Brain microvascular endothelial cell (primary cell): Measurements from ENCODE around the gene KIRREL3.

Experiments
- DNase-seq: peaks from one replicate; pipeline ENCODE4 v3.0.0-alpha.2; 2020
- H3K27ac ChIP-seq: fragments of 250-450 bp; sonication (Bioruptor Pico); 2 replicates; pipeline ENCODE4 v1.5.1; 2020; ENCODE audit warnings: mild to moderate bottlenecking, moderate library complexity
- H3K27me3 ChIP-seq: fragments of 250-450 bp; sonication (Bioruptor Pico); replicated peaks from 2 replicates; pipeline ENCODE4 v1.5.1; 2020; ENCODE audit warnings: mild to moderate bottlenecking
- H3K36me3 ChIP-seq: fragments of 250-450 bp; sonication (Bioruptor Pico); replicated peaks from 2 replicates; pipeline ENCODE4 v1.5.1; 2020; ENCODE audit warnings: mild to moderate bottlenecking
- H3K4me3 ChIP-seq: 2 replicates; pipeline ENCODE4 v1.5.1; 2011; ENCODE audit warnings: low read depth, mild to moderate bottlenecking, control low read depth, low read length, moderate library complexity
- CTCF ChIP-seq: IDR thresholded peaks from 2 replicates; pipeline ENCODE4 v1.5.1; 2011; ENCODE audit warnings: low read depth, mild to moderate bottlenecking, moderate library complexity, low read length, control low read depth, inconsistent platforms; ENCODE audit errors: missing control alignments
- in situ Hi-C: cut with HindIII; loops from 2 replicates; pipeline ENCODE4 v1.10.0; 2017; ENCODE audit warnings: low sequenced_read_pairs, low pct_ligation_motif_present

Gene KIRREL3

GRCh38 chr11:126716456-126717083 lies 284.0 kb downstream of the KIRREL3 start:
- no peaks in the 10 kb centered on the region for H3K36me3 ChIP-seq
- peak; percentile 36 for DNase-seq
- no peak overlapping the region for H3K4me3 ChIP-seq
- no peaks in the 10 kb centered on the region for H3K27me3 ChIP-seq
- in situ Hi-C loops = no loop called here
- TF ChIP-seq CTCF = peak; percentile 79
- no peak overlapping the region for H3K27ac ChIP-seq

GRCh38 chr11:126713806-126714205 lies 286.8 kb downstream of the KIRREL3 start:
- TF ChIP-seq CTCF = no peak
- Histone ChIP-seq H3K27me3 (no peaks in the 10 kb centered on the region), H3K4me3 (no peak overlapping the region), H3K27ac (no peak overlapping the region), H3K36me3 (no peaks in the 10 kb centered on the region)
- no peak for DNase-seq
- in situ Hi-C loops = no loop called here

GRCh38 chr11:126711977-126712625 lies 288.5 kb downstream of the KIRREL3 start:
- H3K36me3 ChIP-seq = no peaks in the 10 kb centered on the region
- H3K27ac ChIP-seq = no peak overlapping the region
- H3K27me3 ChIP-seq = no peaks in the 10 kb centered on the region
- DNase-seq = no peak
- in situ Hi-C loops = no loop called here
- H3K4me3 ChIP-seq = no peak overlapping the region
- no peak for TF ChIP-seq CTCF

- no peaks in the 10 kb centered on the region for H3K36me3 ChIP-seq
- no peak overlapping the region for H3K4me3 ChIP-seq
- no peak for TF ChIP-seq CTCF
- no peaks in the 10 kb centered on the region for H3K27me3 ChIP-seq
- DNase-seq = no peak
- in situ Hi-C loops = no loop called here
- H3K27ac ChIP-seq = no peak overlapping the region
Measured at GRCh38 chr11:126710804-126711399, 289.7 kb downstream of the KIRREL3 start.

GRCh38 chr11:126707498-126707897 lies 293.1 kb downstream of the KIRREL3 start:
- H3K27me3 ChIP-seq = no peaks in the 10 kb centered on the region
- no peak overlapping the region for H3K4me3 ChIP-seq
- H3K27ac ChIP-seq = no peak overlapping the region
- no peak for TF ChIP-seq CTCF
- DNase-seq = no peak
- in situ Hi-C loops = no loop called here
- no peaks in the 10 kb centered on the region for H3K36me3 ChIP-seq
